ENCODE data around the gene MDFIC. TPM values are rescaled to one million over a fixed set of nuclear protein-coding genes. Genes with fewer than 3 reads are reported as not detected.

MDFIC gene
- total and polyA plus RNA-seq, 2 of the 4 experiments (the other 2 are of a cell fraction), result 16.9 to 35.0 TPM

GRCh38 chr7:114997487-114998404 lies 75.9 kb downstream of the MDFIC start:
- TF ChIP-seq BHLHE40 (IDR thresholded peaks at IDR 0.05; ENCODE audit: low read depth, low read length) (no peak), FOS (IDR thresholded peaks at IDR 0.05; ENCODE audit: low read depth, low read length) (peak; percentile 30; the same call in 1 of the 2 replicates)

More at GRCh38 chr7:114997487-114998404, 75.9 kb downstream of the MDFIC start:
- H3K9me3 ChIP-seq (ENCODE audit: control insufficient read depth, insufficient read depth, low read length), result no peaks in the 10 kb centered on the region
- H4K8ac ChIP-seq (ENCODE audit: low read depth in 2 of 2, low read length in 2 of 2), result no peak overlapping the region
- H3K79me1 ChIP-seq (ENCODE audit: low read depth in 1 of 2, low read length in 2 of 2), result peaks cover 13 to 19% of the 10 kb centered on the region in 2 experiments
- no peak overlapping the region for H3K4me3 ChIP-seq (ENCODE audit: insufficient read depth, low read depth, low read length)
- no peak overlapping the region for H2BK120ac ChIP-seq (ENCODE audit: low read depth, low read length)
- no peak overlapping the region for H2BK15ac ChIP-seq (ENCODE audit: low read depth, low read length)
- ATAC-seq (ENCODE audit: low read depth) (peak; percentile 72), DNase-seq (peak; percentile 37)
- no peaks in the 10 kb centered on the region for H3K4me1 ChIP-seq (ENCODE audit: control insufficient read depth, insufficient read depth, low read length)
- peak overlapping the region; percentile 36 for H2BK5ac ChIP-seq (ENCODE audit: low read depth, low read length, poor library complexity, severe bottlenecking)
- H4K5ac ChIP-seq (ENCODE audit: low read depth, low read length), result no peak overlapping the region
- POLR2A ChIA-PET (ENCODE audit: unreplicated experiment), result interaction anchor here (0.5 kb wide), 1 partner anchor 10 kb away, joined by 4 read pairs; no protein-coding TSS in a partner anchor
- no peak overlapping the region for H2AFZ ChIP-seq (replicated peaks; ENCODE audit: low read length, poor library complexity)
- intact Hi-C loops (cut with micrococcal nuclease) (no loop called here), in situ Hi-C loops (cut with MboI; ENCODE audit: low sequenced_read_pairs) (no loop called here), dilution Hi-C loops (cut with HindIII; ENCODE audit: low sequenced_read_pairs, unreplicated experiment) (no loop called here)
- WGBS, 2 experiments (ENCODE audit: extremely low coverage in 2 of 2, insufficient read length in 1 of 2), result no CpG with 5 or more reads among the region's 6 CpGs
- no peaks in the 10 kb centered on the region for H3K27me3 ChIP-seq (ENCODE audit: control insufficient read depth, insufficient read depth, low read length)
- H2AK9ac ChIP-seq (replicated peaks; ENCODE audit: low read depth, low read length, poor library complexity), result no peak overlapping the region
- no peak overlapping the region for H3K23ac ChIP-seq (ENCODE audit: low read depth, low read length)
- CTCF ChIA-PET, result interaction anchor here (0.7 to 1.8 kb wide), 2 partner anchors 9 to 10 kb away, joined by 3 to 8 read pairs; no protein-coding TSS in a partner anchor
- peak overlapping the region; percentile 45; the same call in 1 of the 2 replicates for H3K4ac ChIP-seq (ENCODE audit: low read depth, low read length)
- H3K9me1 ChIP-seq (ENCODE audit: insufficient read depth, low read length), result no peaks in the 10 kb centered on the region; the same call in 1 of the 2 replicates
- no peak overlapping the region; the same call in 1 of the 2 replicates for H3K56ac ChIP-seq (ENCODE audit: extremely low read depth, insufficient read depth, low read length)
- no peak overlapping the region for H3K9ac ChIP-seq (ENCODE audit: low read depth, low read length)
- BruUV-seq (replicated peaks), result no TSS peak
- H3K36me3 ChIP-seq (ENCODE audit: control insufficient read depth, insufficient read depth, low read length), result peaks cover 7% of the 10 kb centered on the region; the same call in 1 of the 2 replicates
- H4K20me1 ChIP-seq (ENCODE audit: insufficient read depth, low read length), result no peaks in the 10 kb centered on the region
- no peak overlapping the region for H4K91ac ChIP-seq (ENCODE audit: insufficient read depth, low read depth, low read length)
- peak overlapping the region; percentile 36; the same call in 1 of the 2 replicates for H3K4me2 ChIP-seq (ENCODE audit: low read depth, low read length)
- H3K18ac ChIP-seq (ENCODE audit: low read depth, low read length), result no peak overlapping the region
- H2BK20ac ChIP-seq (ENCODE audit: low read depth, low read length), result no peak overlapping the region
- H2AK5ac ChIP-seq (ENCODE audit: low read depth, low read length), result peak overlapping the region; percentile 70; the same call in 1 of the 2 replicates
- no peak overlapping the region; the same call in 1 of the 2 replicates for H3K14ac ChIP-seq (replicated peaks; ENCODE audit: low read depth, low read length)
- peak overlapping the region; percentile 32 for H3K27ac ChIP-seq (ENCODE audit: insufficient read depth, low read length)

All from IMR-90 (cell line).